Measurements from ENCODE around the gene DBP. TPM values are rescaled to one million over a fixed set of nuclear protein-coding genes. Genes with fewer than 3 reads are reported as not detected.

Gene DBP, protein sequence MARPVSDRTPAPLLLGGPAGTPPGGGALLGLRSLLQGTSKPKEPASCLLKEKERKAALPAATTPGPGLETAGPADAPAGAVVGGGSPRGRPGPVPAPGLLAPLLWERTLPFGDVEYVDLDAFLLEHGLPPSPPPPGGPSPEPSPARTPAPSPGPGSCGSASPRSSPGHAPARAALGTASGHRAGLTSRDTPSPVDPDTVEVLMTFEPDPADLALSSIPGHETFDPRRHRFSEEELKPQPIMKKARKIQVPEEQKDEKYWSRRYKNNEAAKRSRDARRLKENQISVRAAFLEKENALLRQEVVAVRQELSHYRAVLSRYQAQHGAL
- 1.6 and 5.9 TPM in 2 replicates for total RNA-seq

DNA sequence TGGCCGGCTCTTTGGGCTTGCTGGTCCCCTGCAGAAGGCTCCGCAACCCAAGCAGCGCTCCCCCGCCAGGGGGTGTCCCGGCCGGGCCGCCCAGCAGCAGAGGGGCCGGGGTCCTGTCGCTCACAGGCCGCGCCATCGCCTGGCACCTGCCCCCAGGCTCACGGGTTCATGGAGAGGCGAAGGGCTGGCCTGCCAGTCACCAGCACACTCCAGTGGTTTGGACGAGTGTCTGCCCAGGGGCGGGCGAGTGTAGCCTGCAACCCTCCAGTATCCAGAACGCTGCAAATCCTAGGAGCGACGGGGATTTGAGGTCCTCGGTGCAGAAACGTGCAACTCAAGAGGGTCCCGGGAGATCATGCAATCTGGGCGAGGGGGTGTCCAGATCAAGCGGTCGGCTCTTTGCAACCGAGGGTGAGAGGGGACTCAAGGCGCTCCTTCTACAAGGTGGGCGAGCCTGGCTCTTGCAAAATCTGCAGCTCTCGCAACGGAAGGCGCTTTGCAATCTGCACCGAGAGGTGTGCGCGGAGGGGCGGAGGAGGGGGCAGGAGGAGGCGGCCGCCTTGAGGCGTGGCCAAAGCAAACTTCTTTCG lies at the start of gene DBP:
TSS of gene DBP (minus strand) at position 521 of the 590 bp plus-strand sequence. CDS start at position 136, 385 bp downstream.

DNA sequence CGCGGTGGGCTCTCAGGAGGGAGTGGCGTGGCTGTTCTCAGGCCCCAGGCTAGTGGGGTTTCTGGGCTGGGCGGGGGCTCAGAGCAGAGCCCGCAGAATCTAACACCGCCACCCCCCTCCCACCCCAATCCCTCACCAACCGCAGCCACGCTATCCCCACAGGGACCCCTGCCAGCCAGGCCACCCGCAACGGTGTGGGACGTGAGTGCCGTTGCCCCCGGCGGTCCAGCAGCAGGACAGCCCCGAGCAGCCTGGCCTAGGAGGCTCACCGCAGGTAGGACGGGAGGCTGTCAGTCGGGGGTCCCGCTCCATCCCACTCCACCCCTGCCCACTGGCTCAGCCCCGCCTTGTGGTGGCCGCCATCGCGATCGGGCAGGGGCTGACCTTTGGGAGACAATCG lies 35.8 kb upstream of the DBP start, which contains the start of gene NTN5:
TSS of gene NTN5 (minus strand) at position 24 of the 400 bp plus-strand sequence. CDS start 2,031 bp downstream, outside the sequence.

DNA sequence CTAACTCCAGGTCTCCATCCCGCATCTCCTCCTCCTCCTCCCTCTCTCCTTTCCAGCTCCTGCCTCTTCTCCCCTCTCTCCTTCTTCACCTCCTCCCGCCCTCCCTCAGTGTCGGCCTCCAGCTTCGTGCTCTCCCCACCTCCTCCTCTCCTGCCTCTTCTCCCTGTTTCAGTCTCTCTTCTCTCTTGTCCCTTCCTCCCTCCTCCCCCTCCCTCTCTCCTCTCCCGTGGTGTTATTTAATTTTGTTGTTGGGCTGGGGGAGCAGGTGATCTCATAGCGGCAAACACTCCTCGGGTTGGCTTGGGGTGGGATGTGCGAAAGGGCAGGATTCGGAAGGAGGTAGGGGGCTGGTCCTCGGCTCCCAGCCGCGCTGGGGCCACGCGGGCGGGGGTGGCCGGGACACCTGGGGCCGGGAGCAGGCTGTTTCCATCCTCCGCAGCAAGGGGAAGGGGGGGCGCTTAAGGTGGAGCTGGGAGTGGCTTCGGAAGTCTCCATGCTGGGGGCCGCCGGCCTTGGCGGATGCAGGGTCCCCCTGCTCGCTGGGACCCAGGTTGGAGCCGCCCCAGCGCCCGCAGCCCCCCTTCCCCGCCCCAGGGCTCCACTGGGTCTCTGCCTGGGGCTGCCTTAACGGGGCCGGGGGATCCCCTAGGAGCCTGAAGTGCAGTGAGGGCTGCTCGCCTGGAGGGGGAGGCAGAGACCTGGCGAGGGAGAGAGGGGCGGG lies 9.0 kb upstream of the DBP start, which contains the start of gene CA11:
TSS of gene CA11 (minus strand) at position 187 of the 721 bp plus-strand sequence. CDS start 555 bp downstream, outside the sequence.

DNA sequence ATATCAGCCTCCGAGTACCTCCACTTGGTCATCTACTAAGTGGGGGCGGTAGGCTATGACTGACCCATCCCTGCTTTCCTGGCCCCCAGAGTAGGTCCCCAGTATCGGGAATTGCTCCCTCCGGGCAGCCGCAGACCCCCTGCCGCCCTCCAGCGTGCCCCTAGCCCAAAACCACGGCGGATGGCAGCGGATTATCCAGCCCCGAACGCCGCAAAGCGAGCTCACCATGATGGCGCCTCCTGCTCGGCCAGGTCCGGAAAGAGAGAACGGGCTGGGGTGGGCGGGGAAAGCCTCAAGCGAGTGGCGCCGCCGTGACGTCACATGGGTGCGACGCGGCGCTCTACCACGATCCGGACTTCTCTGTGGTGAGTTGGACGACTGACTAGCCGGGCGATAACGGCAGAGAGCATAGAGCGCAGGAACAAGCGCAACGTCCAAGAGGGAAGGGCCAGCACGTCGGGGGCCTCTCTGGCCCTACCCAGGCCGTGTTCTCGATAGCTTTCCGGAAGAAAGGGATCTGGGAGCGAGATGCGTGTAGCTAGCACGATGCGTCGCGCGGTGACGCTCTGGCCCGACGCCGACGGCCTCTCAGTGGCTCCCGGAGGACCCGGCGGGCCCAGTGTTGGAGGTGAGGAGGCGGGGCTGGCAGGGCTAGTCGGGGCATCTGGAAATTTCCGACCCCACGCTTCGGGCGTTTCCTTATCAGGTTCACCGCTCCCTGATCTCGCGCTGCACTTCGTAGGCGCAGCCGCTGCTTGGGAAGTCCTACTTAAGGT lies 18.1 kb downstream of the DBP start, which contains the start of the genes RPL18 and SPHK2:
TSS of gene RPL18 (minus strand) at position 263 of the 776 bp plus-strand sequence. CDS start at position 228, 35 bp downstream.
TSS of gene SPHK2 (plus strand) at position 591 of the 776 bp plus-strand sequence. CDS start 1,009 bp downstream, outside the sequence.

DNA sequence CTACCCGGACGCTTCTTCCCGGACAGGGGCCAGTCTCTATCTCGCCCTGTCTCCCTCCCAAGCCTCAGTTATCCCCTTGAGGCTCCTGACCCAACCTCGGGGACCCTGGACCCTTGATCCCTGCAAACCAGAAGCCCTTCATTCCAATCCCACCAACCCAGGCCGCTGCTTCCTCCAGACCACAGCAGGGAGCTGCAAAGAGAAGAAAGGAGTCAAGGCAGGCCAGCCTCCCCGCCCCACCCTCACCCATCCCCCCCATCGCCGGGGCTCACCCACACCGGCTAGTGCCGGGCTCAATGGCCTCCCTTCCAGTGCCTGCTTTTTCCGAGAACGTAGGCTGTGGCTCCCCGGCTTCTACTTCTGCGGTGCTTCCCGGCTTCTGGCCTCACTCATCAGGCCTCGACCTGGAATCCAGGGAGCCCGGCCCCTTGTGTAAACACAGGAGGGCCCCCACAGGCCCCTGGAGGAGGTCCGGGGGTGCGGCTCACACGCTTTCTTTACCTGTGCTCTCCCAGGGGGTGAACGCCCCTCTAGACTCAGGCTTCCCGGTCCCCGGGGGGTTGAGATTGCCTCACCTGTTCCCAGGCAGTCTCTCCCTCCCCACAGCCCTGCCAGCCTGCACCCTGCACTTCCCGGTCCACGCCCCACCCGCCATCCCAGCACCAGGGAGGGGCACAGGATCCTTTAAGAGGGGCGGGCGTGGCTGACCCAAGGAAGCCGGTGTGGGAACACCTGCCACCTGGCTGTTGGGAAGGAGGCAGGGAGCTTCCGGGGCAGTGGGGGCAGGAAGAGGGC lies 22.5 kb downstream of the DBP start, which contains the start of gene FAM83E:
TSS of gene FAM83E (minus strand) at position 641 of the 795 bp plus-strand sequence. CDS start 1,704 bp downstream, outside the sequence.

DNA sequence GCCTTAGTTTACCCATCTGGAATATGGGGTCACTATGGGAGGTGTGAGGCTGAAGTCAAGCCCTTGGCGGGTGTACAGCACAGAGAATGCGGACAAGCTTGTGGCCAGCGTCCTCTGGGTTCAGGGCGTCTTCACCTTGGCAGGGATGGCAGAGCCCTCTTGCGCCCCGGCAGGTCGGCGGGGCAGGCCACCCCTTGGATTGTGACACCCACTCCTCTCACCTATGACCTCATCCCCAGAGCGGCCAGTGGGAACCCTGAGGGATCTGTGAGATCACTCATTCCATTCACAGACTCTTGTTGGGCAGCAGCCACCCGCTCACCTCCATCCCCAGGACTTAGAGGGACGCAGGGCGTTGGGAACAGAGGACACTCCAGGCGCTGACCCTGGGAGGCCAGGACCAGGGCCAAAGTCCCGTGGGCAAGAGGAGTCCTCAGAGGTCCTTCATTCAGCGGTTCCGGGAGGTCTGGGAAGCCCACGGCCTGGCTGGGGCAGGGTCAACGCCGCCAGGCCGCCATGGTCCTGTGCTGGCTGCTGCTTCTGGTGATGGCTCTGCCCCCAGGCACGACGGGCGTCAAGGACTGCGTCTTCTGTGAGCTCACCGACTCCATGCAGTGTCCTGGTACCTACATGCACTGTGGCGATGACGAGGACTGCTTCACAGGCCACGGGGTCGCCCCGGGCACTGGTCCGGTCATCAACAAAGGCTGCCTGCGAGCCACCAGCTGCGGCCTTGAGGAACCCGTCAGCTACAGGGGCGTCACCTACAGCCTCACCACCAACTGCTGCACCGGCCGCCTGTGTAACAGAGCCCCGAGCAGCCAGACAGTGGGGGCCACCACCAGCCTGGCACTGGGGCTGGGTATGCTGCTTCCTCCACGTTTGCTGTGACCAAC lies 30.5 kb downstream of the DBP start, which contains the start of gene SPACA4:
TSS of gene SPACA4 (plus strand) at position 280 of the 896 bp plus-strand sequence. CDS start at position 517, 237 bp downstream.

Other genes starting within 250 kb of the DBP start
- gene KDELR1, start 245.8 kb downstream of the DBP start, total RNA-seq, result 84.9 and 89.1 TPM in 2 replicates
- 0.37 and 0.78 TPM in 2 replicates for gene GRIN2D, start 243.7 kb downstream of the DBP start, total RNA-seq
- 32.7 and 53.6 TPM in 2 replicates for gene GRWD1, start 191.4 kb downstream of the DBP start, total RNA-seq
- 0.37 and 0.59 TPM in 2 replicates for gene KCNJ14, start 181.8 kb downstream of the DBP start, total RNA-seq
- gene CYTH2, start 168.0 kb downstream of the DBP start, total RNA-seq, result 31.7 and 34.5 TPM in 2 replicates
- not detected in 2 replicates for gene LMTK3, start 125.5 kb downstream of the DBP start, total RNA-seq
- gene SULT2B1, start 85.2 kb downstream of the DBP start, total RNA-seq, result not detected in 2 replicates
- gene SPACA4, start 30.6 kb downstream of the DBP start, total RNA-seq, result not detected in 2 replicates
- under 0.01 and 1.4 TPM in 2 replicates for gene FAM83E, start 22.3 kb downstream of the DBP start, total RNA-seq
- gene RPL18, start 18.2 kb downstream of the DBP start, total RNA-seq, result 1,644 and 2,294 TPM in 2 replicates
- 9.2 and 11.5 TPM in 2 replicates for gene SPHK2, start 17.9 kb downstream of the DBP start, total RNA-seq
- gene CA11, start 8.8 kb upstream of the DBP start, total RNA-seq, result 0.39 and 1.1 TPM in 2 replicates
- gene NTN5, start 35.6 kb upstream of the DBP start, total RNA-seq, result under 0.01 TPM in 1 of 2 replicates, not detected in the other
- not detected in 2 replicates for gene FUT2, start 58.6 kb upstream of the DBP start, total RNA-seq
- 1.4 and 2.2 TPM in 2 replicates for gene MAMSTR, start 82.3 kb upstream of the DBP start, total RNA-seq
- 2.9 and 3.5 TPM in 2 replicates for gene RASIP1, start 103.2 kb upstream of the DBP start, total RNA-seq
- gene IZUMO1, start 109.5 kb upstream of the DBP start, total RNA-seq, result not detected in 2 replicates
- 0.20 TPM in 1 of 2 replicates, not detected in the other for gene FUT1, start 115.3 kb upstream of the DBP start, total RNA-seq
- gene FGF21, start 118.1 kb upstream of the DBP start, total RNA-seq, result not detected in 2 replicates
- 43.7 and 44.2 TPM in 2 replicates for gene BCAT2, start 173.7 kb upstream of the DBP start, total RNA-seq
- 1.1 and 1.4 TPM in 2 replicates for gene HSD17B14, start 199.1 kb upstream of the DBP start, total RNA-seq
- gene PLEKHA4, start 231.2 kb upstream of the DBP start, total RNA-seq, result 16.4 and 21.3 TPM in 2 replicates
- gene PPP1R15A, start 235.0 kb upstream of the DBP start, total RNA-seq, result 41.5 and 55.9 TPM in 2 replicates